ENCODE measurements around the gene TRPV4.

DNA sequence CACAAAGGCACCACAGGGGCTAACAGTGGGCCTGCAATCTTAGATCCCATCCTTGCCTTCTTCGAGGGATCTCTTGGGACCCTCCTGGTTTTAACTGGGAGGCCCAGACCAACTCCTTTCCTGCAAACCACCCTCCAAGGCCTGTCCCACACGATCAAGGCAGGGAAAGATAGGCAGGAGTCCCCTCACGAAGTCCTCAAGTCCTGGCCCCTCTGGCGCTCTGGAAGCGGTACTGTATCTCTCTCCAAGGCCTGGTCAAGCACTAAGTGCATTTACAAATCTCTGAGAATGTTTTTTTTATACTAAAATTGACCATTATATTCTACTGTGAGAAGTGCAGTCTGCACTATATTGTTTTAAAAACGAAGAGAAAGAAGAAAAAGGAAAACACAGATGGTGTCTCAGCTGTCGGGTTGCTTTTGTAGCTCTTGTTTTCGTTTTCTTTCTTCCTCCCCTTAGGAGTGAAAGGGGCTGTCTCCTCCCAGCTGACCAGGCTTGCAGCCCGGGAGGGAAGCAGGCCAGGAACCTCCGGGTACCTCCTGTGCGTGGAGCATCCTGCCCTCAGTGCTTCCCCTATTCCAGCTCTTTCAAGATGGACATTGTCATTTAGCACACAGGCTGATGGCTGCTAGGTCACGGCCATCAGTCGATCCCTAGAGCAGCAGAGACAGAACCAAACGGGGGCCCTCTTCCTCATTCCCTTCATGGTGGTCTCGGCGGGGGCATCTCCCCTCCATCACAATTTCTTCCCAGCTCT, 62.9 kb downstream of the TRPV4 start:
- TF ChIP-seq, protein P1, sequence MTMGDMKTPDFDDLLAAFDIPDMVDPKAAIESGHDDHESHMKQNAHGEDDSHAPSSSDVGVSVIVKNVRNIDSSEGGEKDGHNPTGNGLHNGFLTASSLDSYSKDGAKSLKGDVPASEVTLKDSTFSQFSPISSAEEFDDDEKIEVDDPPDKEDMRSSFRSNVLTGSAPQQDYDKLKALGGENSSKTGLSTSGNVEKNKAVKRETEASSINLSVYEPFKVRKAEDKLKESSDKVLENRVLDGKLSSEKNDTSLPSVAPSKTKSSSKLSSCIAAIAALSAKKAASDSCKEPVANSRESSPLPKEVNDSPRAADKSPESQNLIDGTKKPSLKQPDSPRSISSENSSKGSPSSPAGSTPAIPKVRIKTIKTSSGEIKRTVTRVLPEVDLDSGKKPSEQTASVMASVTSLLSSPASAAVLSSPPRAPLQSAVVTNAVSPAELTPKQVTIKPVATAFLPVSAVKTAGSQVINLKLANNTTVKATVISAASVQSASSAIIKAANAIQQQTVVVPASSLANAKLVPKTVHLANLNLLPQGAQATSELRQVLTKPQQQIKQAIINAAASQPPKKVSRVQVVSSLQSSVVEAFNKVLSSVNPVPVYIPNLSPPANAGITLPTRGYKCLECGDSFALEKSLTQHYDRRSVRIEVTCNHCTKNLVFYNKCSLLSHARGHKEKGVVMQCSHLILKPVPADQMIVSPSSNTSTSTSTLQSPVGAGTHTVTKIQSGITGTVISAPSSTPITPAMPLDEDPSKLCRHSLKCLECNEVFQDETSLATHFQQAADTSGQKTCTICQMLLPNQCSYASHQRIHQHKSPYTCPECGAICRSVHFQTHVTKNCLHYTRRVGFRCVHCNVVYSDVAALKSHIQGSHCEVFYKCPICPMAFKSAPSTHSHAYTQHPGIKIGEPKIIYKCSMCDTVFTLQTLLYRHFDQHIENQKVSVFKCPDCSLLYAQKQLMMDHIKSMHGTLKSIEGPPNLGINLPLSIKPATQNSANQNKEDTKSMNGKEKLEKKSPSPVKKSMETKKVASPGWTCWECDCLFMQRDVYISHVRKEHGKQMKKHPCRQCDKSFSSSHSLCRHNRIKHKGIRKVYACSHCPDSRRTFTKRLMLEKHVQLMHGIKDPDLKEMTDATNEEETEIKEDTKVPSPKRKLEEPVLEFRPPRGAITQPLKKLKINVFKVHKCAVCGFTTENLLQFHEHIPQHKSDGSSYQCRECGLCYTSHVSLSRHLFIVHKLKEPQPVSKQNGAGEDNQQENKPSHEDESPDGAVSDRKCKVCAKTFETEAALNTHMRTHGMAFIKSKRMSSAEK (CRISPR knock-in tag; IDR thresholded peaks at IDR 0.05; ENCODE audit: borderline replicate concordance): no peak
- TF ChIP-seq, protein P2, sequence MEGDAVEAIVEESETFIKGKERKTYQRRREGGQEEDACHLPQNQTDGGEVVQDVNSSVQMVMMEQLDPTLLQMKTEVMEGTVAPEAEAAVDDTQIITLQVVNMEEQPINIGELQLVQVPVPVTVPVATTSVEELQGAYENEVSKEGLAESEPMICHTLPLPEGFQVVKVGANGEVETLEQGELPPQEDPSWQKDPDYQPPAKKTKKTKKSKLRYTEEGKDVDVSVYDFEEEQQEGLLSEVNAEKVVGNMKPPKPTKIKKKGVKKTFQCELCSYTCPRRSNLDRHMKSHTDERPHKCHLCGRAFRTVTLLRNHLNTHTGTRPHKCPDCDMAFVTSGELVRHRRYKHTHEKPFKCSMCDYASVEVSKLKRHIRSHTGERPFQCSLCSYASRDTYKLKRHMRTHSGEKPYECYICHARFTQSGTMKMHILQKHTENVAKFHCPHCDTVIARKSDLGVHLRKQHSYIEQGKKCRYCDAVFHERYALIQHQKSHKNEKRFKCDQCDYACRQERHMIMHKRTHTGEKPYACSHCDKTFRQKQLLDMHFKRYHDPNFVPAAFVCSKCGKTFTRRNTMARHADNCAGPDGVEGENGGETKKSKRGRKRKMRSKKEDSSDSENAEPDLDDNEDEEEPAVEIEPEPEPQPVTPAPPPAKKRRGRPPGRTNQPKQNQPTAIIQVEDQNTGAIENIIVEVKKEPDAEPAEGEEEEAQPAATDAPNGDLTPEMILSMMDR (IDR thresholded peaks at IDR 0.05): no peak
- TF ChIP-seq NR1H2 (CRISPR knock-in tag; IDR thresholded peaks at IDR 0.05): no peak
- TF ChIP-seq, protein P3, sequence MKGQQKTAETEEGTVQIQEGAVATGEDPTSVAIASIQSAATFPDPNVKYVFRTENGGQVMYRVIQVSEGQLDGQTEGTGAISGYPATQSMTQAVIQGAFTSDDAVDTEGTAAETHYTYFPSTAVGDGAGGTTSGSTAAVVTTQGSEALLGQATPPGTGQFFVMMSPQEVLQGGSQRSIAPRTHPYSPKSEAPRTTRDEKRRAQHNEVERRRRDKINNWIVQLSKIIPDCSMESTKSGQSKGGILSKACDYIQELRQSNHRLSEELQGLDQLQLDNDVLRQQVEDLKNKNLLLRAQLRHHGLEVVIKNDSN (CRISPR knock-in tag; IDR thresholded peaks at IDR 0.05): no peak
- TF ChIP-seq, protein P4, sequence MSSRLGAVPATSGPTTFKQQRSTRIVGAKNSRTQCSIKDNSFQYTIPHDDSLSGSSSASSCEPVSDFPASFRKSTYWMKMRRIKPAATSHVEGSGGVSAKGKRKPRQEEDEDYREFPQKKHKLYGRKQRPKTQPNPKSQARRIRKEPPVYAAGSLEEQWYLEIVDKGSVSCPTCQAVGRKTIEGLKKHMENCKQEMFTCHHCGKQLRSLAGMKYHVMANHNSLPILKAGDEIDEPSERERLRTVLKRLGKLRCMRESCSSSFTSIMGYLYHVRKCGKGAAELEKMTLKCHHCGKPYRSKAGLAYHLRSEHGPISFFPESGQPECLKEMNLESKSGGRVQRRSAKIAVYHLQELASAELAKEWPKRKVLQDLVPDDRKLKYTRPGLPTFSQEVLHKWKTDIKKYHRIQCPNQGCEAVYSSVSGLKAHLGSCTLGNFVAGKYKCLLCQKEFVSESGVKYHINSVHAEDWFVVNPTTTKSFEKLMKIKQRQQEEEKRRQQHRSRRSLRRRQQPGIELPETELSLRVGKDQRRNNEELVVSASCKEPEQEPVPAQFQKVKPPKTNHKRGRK (CRISPR knock-in tag; IDR thresholded peaks at IDR 0.05; ENCODE audit: borderline replicate concordance): no peak
- TF ChIP-seq, protein P5, sequence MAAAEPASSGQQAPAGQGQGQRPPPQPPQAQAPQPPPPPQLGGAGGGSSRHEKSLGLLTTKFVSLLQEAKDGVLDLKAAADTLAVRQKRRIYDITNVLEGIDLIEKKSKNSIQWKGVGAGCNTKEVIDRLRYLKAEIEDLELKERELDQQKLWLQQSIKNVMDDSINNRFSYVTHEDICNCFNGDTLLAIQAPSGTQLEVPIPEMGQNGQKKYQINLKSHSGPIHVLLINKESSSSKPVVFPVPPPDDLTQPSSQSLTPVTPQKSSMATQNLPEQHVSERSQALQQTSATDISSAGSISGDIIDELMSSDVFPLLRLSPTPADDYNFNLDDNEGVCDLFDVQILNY (CRISPR knock-in tag; IDR thresholded peaks at IDR 0.05): no peak
